Lower lobe of right lung (tissue), 2 donors: ENCODE data around the gene SLC2A11. TPM values are rescaled to one million over a fixed set of nuclear protein-coding genes. Genes with fewer than 3 reads are reported as not detected.
A peak's percentile ranks its signal among the peaks of the same experiment; 100 is the strongest.

Source experiments
- ATAC-seq, 2 donors: fragments of 200-7000 bp; cut with Tn5 transposase; one replicate each; pipeline ENCODE4 v1.9.1; 2020 to 2022; ENCODE audit warnings: mild to moderate bottlenecking in 2 of 2, moderate library complexity in 2 of 2
- DNase-seq: peaks from one replicate; pipeline ENCODE4 v3.0.0-alpha.2; 2020
- H3K27ac ChIP-seq: fragments of 200-600 bp; one replicate; pipeline ENCODE4 v1.8.0; 2022
- H3K27me3 ChIP-seq: fragments of 200-600 bp; one replicate; pipeline ENCODE4 v1.8.0; 2022; ENCODE audit warnings: low read depth
- H3K36me3 ChIP-seq: fragments of 200-600 bp; one replicate; pipeline ENCODE4 v1.8.0; 2022; ENCODE audit warnings: mild to moderate bottlenecking
- H3K4me1 ChIP-seq: fragments of 200-600 bp; one replicate; pipeline ENCODE4 v1.8.0; 2022
- H3K4me3 ChIP-seq: fragments of 200-600 bp; one replicate; pipeline ENCODE4 v1.8.0; 2022; ENCODE audit warnings: mild to moderate bottlenecking
- H3K9me3 ChIP-seq: fragments of 200-600 bp; one replicate; pipeline ENCODE4 v1.8.0; 2022
- intact Hi-C: fragments of 100-400 bp; cut with DNase I; formaldehyde crosslinking; loops from one replicate; pipeline ENCODE4 v1.11.0; 2022
- total RNA-seq: library from RNA; stranded (reverse); fragmentation: NEBNext Ultra II Directional; extraction: Animal tissue kit (Norgen Biotek cat#: 25700); gene quantifications from one replicate; pipeline ENCODE4 v1.2.1, GENCODE V29; 2021
- TF ChIP-seq, protein P1 (sequence below): fragments of 200-600 bp; IDR thresholded peaks from one replicate; pipeline ENCODE4 v1.8.0; 2022; ENCODE audit warnings: antibody characterized with exemption, mild to moderate bottlenecking
- donor health status: DM: no; HTN: yes; CAD: no; lungs with severe emphysema.

The SLC2A11 gene
- total RNA-seq, 1 donor from 2014 or later = 12.7 TPM

DNA sequence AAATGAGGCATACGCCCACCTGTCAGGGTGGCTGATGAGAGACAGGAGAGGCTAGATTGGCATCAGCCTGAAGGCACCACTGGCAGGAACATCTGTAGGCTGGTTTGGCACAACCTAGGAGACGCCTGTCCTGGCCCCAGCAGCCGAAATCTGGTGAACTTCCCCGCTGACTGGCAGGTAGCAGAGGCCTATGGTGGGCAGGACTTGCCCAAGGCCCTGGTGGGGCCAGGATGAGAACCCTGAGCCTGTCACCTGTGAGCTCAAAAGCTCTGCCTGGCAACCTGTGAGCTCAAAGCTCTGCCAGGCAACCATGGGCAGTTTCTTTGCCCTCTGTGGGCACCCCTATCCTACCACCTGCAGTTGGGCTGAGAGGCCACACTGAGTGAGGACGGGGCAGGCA lies 21.4 kb upstream of the SLC2A11 start:
- H3K4me1 ChIP-seq = peaks cover 17% of the 10 kb centered on the region
- intact Hi-C loops = no loop called here
- TF ChIP-seq, protein P1, sequence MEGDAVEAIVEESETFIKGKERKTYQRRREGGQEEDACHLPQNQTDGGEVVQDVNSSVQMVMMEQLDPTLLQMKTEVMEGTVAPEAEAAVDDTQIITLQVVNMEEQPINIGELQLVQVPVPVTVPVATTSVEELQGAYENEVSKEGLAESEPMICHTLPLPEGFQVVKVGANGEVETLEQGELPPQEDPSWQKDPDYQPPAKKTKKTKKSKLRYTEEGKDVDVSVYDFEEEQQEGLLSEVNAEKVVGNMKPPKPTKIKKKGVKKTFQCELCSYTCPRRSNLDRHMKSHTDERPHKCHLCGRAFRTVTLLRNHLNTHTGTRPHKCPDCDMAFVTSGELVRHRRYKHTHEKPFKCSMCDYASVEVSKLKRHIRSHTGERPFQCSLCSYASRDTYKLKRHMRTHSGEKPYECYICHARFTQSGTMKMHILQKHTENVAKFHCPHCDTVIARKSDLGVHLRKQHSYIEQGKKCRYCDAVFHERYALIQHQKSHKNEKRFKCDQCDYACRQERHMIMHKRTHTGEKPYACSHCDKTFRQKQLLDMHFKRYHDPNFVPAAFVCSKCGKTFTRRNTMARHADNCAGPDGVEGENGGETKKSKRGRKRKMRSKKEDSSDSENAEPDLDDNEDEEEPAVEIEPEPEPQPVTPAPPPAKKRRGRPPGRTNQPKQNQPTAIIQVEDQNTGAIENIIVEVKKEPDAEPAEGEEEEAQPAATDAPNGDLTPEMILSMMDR = no peak

DNA sequence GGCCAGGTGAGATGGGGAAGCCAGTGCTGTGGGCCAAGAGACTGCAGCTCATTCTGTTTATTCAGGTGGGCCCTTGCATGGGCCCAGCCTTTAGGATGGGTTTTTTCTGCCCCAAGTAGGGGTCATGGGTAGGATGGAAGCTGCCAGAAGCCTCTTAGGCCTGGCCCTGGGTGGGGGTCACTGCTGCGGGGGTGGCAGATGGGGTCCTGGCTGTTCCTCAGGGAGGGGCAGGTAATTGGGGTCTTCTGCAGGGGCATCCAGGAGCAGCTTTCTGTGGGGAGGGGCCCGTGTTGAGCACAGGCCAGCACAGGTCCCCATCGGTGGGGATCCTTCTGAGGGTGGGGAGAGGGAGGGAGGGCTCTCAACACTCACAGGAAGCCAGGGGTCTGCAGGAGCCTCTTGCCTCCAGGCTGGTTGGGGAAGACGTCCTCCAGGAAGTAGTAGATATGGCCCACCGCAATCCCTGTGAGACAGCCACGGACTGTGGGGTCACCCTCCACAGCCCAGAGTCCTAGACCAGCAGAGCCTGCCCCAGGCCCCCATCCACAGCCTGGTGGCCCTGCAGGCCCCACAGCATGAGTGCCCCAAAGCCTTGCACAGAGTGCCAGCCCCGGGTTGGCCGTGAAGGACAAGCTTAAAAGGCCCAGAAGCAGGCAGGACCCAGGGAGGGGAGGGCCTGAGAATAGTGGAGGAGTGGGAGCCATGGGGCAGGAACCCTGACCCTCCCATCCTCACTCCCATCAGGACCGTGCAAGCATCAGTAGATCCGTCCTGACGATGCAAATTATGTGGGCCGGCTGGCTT lies 20.8 kb upstream of the SLC2A11 start:
- Histone ChIP-seq H3K9me3 (no peaks in the 10 kb centered on the region), H3K27ac (no peak overlapping the region), H3K4me1 (peaks cover 17% of the 10 kb centered on the region), H3K27me3 (no peaks in the 10 kb centered on the region), H3K36me3 (peaks cover 44% of the 10 kb centered on the region), H3K4me3 (no peak overlapping the region)
- ATAC-seq (no peak), DNase-seq (no peak)
- TF ChIP-seq, protein P1 = no peak
- intact Hi-C loops = no loop called here

More for the DNA sequence above, 21.4 kb upstream of the SLC2A11 start:
- Histone ChIP-seq H3K27me3 (no peaks in the 10 kb centered on the region), H3K4me3 (no peak overlapping the region), H3K36me3 (peaks cover 48% of the 10 kb centered on the region), H3K9me3 (no peaks in the 10 kb centered on the region), H3K27ac (no peak overlapping the region)
- DNase-seq (peak; percentile 31), ATAC-seq (no peak)

- DNase-seq (no peak), ATAC-seq (no peak)
- TF ChIP-seq, protein P1 = no peak
- Histone ChIP-seq H3K36me3 (peaks cover 38% of the 10 kb centered on the region), H3K27ac (no peak overlapping the region), H3K4me3 (no peak overlapping the region), H3K27me3 (no peaks in the 10 kb centered on the region), H3K9me3 (no peaks in the 10 kb centered on the region), H3K4me1 (peaks cover 17% of the 10 kb centered on the region)
- intact Hi-C loops = no loop called here
Measured at GRCh38 chr22:23837496-23837859, 20.2 kb upstream of the SLC2A11 start.

- DNase-seq (no peak), ATAC-seq (peak in 1 of 2 donors; percentile 2)
- Histone ChIP-seq H3K36me3 (peaks cover 32% of the 10 kb centered on the region), H3K4me3 (peak overlapping the region; percentile 69), H3K27me3 (no peaks in the 10 kb centered on the region), H3K9me3 (no peaks in the 10 kb centered on the region), H3K27ac (peak overlapping the region; percentile 2), H3K4me1 (peaks cover 17% of the 10 kb centered on the region)
- intact Hi-C loops = no loop called here
- TF ChIP-seq, protein P1 = no peak
Measured at GRCh38 chr22:23837911-23838680, 19.6 kb upstream of the SLC2A11 start.

DNA sequence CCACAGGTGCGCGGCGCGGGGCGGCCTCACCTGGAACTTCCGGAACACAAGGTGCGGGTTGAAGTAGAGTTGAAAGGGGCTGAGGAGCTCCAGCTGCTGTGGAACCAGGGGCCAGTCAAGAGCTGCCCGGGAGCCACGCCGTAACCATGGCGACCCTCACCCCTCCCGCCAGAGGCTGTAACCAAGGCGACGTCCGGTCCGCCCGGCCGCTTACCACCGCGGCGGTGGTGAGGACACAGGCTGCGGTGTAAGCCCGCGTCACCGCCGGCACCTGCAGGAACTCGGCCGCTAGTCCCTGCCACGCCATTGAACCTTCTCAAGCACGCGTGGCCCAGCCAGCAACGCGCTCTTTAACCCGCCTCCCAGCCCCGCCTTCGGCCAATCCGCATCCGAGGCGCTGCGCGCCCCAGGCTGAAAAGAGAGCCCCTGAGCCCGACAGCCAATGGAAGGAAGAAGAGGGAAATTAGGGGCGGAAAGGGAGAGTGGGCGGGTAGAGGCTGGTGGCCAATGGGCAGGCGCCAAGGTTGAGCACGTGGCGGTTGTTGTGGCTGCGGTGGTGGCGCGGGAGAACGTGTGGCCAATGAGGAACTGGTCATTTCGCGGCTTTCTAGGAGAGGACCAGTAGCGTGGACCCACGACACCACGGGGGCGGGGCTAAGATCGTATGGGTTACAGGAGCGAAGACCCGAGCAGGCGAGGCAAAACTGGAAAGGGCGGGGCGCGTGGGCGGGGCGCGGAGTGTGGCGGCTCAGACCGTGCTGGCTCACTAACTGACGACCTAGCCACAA lies 18.8 kb upstream of the SLC2A11 start, which contains the start of gene DERL3:
Gene DERL3 (minus strand): TSS at position 326 of the 788 bp plus-strand sequence. CDS start 19 bp downstream, at position 307.
- intact Hi-C loops = no loop called here
- peak within 1 kb of the TSS; percentile 69 for H3K4me3 ChIP-seq
- TF ChIP-seq, protein P1 = no peak

More for the DNA sequence above, 18.8 kb upstream of the SLC2A11 start, which contains the start of gene DERL3:
- Histone ChIP-seq H3K36me3 (peaks cover 24% of the 10 kb centered on the region), H3K9me3 (no peaks in the 10 kb centered on the region), H3K27ac (peak within 1 kb of the TSS; percentile 2), H3K27me3 (no peaks in the 10 kb centered on the region), H3K4me1 (peaks cover 17% of the 10 kb centered on the region)
- DNase-seq (peak; percentile 100), ATAC-seq (peak; percentile 97)
